ENCODE results near the gene PPIP5K2. TPM values are rescaled to one million over a fixed set of nuclear protein-coding genes. Genes with fewer than 3 reads are reported as not detected.

Gene PPIP5K2
- total RNA-seq, 1 donor from 2014 or later: 67.7 TPM

DNA sequence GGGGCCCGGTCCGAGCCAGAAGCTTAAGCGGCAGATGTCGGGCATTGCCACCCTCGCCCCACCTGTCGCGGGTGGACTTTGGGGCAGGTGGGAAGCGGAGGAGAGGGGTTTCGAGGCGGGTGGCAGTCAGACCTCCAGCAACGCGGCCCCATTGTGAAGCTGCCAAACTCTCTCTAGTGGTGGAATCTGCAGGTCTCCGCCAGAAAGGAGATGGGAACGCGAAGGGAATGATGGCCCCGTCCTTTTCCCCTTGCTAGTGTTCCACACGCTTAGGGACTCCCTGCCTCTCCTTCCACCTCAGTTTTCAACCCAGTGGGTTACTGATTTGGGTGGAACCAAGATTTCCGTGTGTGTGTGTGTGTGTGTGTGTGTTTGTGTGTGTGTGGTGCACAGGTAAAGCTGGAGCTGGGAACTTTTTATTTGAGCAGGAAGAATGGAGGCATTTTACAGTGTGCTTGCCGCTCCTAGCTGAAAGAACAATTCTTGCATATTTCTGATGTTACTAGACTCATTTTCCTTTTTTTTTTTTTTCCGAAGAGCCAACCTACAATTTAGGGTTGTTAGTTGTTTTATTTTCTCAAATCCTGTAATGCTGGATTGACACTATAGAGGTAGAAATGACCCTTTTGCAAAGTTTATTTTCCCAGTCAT, 139.7 kb downstream of the PPIP5K2 start:
- Mint-ChIP-seq H3K9me3 (ENCODE audit: unreplicated experiment) (no peaks in the 10 kb centered on the region), H3K27me3 (ENCODE audit: low read depth, unreplicated experiment) (no peaks in the 10 kb centered on the region), H3K4me1 (ENCODE audit: low read depth, unreplicated experiment) (peaks cover 29% of the 10 kb centered on the region), H3K36me3 (ENCODE audit: low read depth, unreplicated experiment) (no peaks in the 10 kb centered on the region), H3K4me3 (ENCODE audit: unreplicated experiment) (peak overlapping the region; percentile 95), H3K27ac (ENCODE audit: unreplicated experiment) (peak overlapping the region; percentile 81)
- peak overlapping the region; percentile 84 for H3K4me3 ChIP-seq (ENCODE audit: insufficient read depth, low read depth, low read length)
- peaks cover 63% of the 10 kb centered on the region for H3K79me2 ChIP-seq (ENCODE audit: insufficient read depth, low read length)
- peak overlapping the region; percentile 98 for H3K4me2 ChIP-seq (ENCODE audit: low read length)
- H4K20me1 ChIP-seq (ENCODE audit: insufficient read depth, low read length): peaks cover 39% of the 10 kb centered on the region
- peaks cover 5% of the 10 kb centered on the region for H3K4me1 ChIP-seq (ENCODE audit: insufficient read depth, low read length)
- no peaks in the 10 kb centered on the region for H3K27me3 ChIP-seq (ENCODE audit: insufficient read depth, low read length)
- peak overlapping the region; percentile 83 for H3K27ac ChIP-seq (ENCODE audit: low read depth, low read length)
- no peak for TF ChIP-seq EZH2 (IDR thresholded peaks at IDR 0.05; ENCODE audit: insufficient read depth, low read length)
- TF ChIP-seq, protein P1, sequence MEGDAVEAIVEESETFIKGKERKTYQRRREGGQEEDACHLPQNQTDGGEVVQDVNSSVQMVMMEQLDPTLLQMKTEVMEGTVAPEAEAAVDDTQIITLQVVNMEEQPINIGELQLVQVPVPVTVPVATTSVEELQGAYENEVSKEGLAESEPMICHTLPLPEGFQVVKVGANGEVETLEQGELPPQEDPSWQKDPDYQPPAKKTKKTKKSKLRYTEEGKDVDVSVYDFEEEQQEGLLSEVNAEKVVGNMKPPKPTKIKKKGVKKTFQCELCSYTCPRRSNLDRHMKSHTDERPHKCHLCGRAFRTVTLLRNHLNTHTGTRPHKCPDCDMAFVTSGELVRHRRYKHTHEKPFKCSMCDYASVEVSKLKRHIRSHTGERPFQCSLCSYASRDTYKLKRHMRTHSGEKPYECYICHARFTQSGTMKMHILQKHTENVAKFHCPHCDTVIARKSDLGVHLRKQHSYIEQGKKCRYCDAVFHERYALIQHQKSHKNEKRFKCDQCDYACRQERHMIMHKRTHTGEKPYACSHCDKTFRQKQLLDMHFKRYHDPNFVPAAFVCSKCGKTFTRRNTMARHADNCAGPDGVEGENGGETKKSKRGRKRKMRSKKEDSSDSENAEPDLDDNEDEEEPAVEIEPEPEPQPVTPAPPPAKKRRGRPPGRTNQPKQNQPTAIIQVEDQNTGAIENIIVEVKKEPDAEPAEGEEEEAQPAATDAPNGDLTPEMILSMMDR (IDR thresholded peaks at IDR 0.05; ENCODE audit: insufficient read depth, low read depth, low read length): no peak
- DNase-seq (ENCODE audit: low read depth) (peak; percentile 36), FAIRE-seq (no peak)
- H3K36me3 ChIP-seq (ENCODE audit: insufficient read depth, low read length): no peaks in the 10 kb centered on the region
- no peaks in the 10 kb centered on the region for H3K9me3 ChIP-seq (ENCODE audit: insufficient read depth, low read depth, low read length)
- H2AFZ ChIP-seq (ENCODE audit: low read depth, low read length): peak overlapping the region; percentile 71
- peak overlapping the region; percentile 88 for H3K9ac ChIP-seq (ENCODE audit: low read length)

DNA sequence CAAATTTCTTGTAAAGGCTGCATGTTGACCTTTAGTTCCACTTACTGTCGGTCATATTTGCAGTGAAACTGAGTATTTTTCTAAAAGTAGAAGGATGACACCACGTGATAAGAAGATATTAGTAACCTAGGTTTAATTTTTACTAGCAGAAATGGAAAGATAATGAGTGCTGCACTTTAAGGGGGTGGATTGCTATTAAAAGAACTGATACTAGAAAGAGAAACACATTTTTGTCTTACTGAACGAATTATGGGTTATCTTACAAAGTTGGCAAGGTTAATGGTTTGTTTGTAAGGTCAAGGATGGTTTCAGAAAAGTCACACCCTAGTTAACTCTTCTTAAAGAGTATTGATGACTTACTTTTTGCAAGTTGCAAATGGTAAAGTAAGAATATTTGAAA, 140.8 kb downstream of the PPIP5K2 start:
- peaks cover 26% of the 10 kb centered on the region for H3K4me1 Mint-ChIP-seq (ENCODE audit: low read depth, unreplicated experiment)
- no peak for FAIRE-seq
- H3K4me2 ChIP-seq (ENCODE audit: low read length): peak overlapping the region; percentile 98

More for the DNA sequence above, 140.8 kb downstream of the PPIP5K2 start:
- Histone ChIP-seq H4K20me1 (ENCODE audit: insufficient read depth, low read length) (peaks cover 49% of the 10 kb centered on the region), H3K4me1 (ENCODE audit: insufficient read depth, low read length) (peaks cover 5% of the 10 kb centered on the region), H3K79me2 (ENCODE audit: insufficient read depth, low read length) (peaks cover 74% of the 10 kb centered on the region), H3K36me3 (ENCODE audit: insufficient read depth, low read length) (peaks cover 3% of the 10 kb centered on the region), H3K27ac (ENCODE audit: low read depth, low read length) (no peak overlapping the region), H3K27me3 (ENCODE audit: insufficient read depth, low read length) (no peaks in the 10 kb centered on the region), H3K4me3 (ENCODE audit: insufficient read depth, low read depth, low read length) (peak overlapping the region; percentile 84), H3K9ac (ENCODE audit: low read length) (no peak overlapping the region), H3K9me3 (ENCODE audit: insufficient read depth, low read depth, low read length) (no peaks in the 10 kb centered on the region), H2AFZ (ENCODE audit: low read depth, low read length) (no peak overlapping the region)
- Mint-ChIP-seq H3K9me3 (ENCODE audit: unreplicated experiment) (no peaks in the 10 kb centered on the region), H3K4me3 (ENCODE audit: unreplicated experiment) (peak overlapping the region; percentile 75), H3K27me3 (ENCODE audit: low read depth, unreplicated experiment) (no peaks in the 10 kb centered on the region), H3K36me3 (ENCODE audit: low read depth, unreplicated experiment) (no peaks in the 10 kb centered on the region), H3K27ac (ENCODE audit: unreplicated experiment) (no peak overlapping the region)
- no peak for DNase-seq (ENCODE audit: low read depth)
- TF ChIP-seq, protein P1 (IDR thresholded peaks at IDR 0.05; ENCODE audit: insufficient read depth, low read depth, low read length): no peak
- no peak for TF ChIP-seq EZH2 (IDR thresholded peaks at IDR 0.05; ENCODE audit: insufficient read depth, low read length)

Other genes with a start within 250 kb of the PPIP5K2 start
- 5.1 and 5.4 TPM in 2 replicates for gene GIN1, start 163 bp upstream of the PPIP5K2 start, total RNA-seq
- gene MACIR, start 138.5 kb downstream of the PPIP5K2 start, total RNA-seq: 19.5 and 27.1 TPM in 2 replicates

Measured in astrocyte (in vitro differentiated cells and primary cell).